GM19328 (cell line): ENCODE measurements around the gene HELT.
A peak's percentile ranks its signal among the peaks of the same experiment; 100 is the strongest.
"Not testable (repeated sequence)": the region's sequence is repeated elsewhere in the genome, so short reads cannot be mapped to it uniquely, and the experiment has no call there.

Experiments
- ATAC-seq: cut with Tn5 transposase; IDR thresholded peaks from one replicate; pipeline ENCODE4 v1.9.1; 2021; ENCODE audit warnings: mild to moderate bottlenecking, moderate library complexity; ENCODE audit not compliant: unreplicated experiment

HELT gene

DNA sequence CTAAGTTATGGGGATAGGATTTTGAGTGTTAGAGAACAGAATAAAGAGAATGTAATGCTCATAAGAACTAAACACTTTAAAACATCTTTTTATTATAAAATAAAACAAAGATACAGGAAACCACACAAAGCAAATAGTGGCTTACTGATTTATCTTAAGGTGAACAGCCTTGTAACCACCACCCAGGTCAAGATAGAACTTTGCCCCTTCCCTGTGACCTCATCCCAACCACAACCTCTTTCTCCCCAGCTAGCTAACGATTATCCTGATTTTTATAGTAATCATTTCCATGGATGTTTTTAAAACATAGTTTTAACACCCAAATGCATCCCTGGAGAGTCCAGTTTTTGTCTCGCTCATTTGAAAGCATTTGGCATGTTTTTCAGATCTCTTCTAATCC lies 17.0 kb downstream of the HELT start:
- ATAC-seq = no peak

DNA sequence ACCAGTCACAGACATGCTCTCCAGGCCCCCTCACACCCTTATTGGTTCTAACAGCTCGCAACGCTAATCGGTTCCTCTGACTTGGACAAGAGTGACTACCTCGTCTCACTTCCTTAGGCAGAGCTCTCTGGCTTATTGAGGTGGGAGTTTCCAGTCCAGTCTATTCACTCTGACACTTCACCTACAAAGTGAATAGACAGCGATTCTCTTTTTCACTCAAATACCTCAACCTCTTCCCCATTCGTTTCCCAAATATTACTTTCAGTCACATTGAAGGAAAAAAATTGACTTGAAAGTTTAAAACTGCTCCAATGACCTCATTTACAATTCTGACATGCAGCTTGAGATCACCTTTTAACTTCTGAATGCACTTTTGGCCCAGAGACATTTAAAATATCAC lies 17.7 kb downstream of the HELT start:
- no peak for ATAC-seq

DNA sequence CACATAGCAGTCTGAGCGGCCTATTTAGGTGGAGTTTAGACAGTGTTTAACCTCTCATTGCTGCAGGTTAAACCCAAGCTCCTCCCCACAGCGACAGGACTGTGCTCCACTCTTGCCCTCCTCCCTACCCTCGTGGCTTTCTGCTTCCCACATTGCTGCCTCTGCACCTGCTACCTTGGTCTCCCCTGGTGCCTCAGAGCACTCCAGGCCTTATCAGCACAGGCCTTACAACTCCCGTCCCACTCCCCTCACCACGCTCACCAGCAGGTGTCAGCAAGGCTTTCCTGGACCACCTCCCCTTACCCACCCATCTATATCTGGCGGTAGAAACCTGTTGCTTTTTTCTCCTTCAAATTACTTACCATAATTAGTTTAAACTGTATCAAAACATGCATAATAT lies 18.6 kb downstream of the HELT start:
- ATAC-seq = no peak

DNA sequence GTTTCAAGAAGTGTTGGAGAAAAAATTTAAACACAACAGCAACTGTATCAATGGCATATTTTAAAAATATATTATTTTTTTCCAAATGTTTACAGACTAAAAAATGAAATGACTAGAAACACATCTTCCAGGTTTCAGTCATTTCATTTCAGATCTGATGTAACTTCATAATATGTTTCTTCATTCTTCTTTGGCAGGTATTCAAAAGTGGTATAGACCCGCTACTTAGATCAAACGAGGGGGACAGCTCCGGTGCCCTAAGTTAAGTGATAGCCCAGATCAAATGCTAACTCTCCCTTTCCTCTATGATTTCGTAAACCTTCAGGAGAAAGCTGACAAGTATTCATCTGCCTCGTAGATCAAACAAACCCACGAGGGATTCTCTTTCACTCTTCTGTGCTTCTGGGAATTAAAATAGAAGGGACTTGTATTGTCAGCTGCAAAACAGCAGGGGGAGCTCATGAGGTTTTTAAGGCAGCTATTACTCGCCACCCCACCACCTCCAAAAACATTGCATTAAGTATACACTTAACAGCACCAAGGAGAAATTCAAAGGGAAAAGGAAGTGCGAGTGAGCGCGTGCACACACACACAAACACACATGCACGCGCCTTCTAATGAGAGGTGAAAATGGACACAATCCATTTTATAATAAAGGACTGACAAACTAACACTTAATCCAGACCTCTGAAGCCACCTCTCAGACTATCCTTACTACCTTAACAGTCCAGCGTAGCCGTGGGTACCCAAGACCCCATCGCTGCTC lies 21.4 kb downstream of the HELT start:
- ATAC-seq = peak; percentile 72

DNA sequence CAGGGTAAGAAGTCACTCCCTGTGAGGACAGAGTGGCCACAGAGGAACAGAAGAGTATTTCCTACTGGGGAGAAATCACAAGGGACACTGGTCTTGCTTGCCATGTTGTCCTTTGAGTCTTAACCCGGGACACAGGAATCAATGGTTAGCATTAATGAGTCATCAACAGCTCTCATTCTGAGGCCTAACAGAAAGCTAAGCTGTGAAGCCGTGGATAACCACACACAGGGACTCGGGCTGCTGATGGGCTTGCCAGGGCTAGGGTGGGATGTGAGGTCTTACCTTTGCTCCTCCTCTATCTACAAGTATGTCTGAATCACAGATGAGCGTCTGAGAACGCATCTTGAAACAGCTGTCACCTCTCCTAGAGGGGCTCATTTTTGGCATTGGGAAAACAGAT lies 22.2 kb downstream of the HELT start:
- no peak for ATAC-seq

DNA sequence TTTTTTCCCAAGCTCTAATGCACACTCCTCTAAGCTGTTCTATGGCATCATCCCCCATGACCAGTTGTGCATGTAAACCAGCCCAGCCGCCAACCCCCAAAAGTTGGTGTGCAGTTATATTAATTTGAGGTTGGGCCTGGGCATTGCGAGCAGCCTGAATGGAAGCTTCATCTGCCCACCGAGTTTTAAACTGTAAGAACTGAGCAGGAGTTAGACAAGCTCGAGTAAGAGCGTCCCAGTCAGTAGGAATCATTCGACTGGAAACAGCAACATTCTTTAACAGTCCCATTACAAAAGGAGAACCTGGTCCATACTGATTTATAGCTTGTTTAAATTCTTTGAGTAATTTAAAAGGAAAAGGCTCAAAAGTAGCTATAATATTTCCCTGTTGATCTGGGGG lies 32.0 kb downstream of the HELT start:
- not testable (repeated sequence) for ATAC-seq

DNA sequence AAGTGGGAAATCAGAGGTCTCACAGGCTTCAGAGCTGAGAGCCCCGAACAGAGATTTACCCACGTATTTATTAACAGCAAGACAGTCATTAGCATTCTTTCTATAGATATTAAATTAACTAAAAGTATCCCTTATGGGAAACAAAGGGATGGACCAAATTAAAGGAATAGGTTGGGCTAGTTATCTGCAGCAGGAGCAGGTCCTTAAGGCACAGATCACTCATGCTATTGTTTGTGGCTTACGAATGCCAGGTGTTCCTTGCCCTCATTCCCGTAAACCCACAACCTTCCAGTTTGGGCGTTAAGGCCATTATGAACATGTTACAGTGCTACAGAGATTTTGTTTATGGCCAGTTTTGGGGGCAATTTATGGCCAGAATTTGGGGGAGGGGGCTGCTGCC lies 33.0 kb downstream of the HELT start:
- ATAC-seq = not testable (repeated sequence)

DNA sequence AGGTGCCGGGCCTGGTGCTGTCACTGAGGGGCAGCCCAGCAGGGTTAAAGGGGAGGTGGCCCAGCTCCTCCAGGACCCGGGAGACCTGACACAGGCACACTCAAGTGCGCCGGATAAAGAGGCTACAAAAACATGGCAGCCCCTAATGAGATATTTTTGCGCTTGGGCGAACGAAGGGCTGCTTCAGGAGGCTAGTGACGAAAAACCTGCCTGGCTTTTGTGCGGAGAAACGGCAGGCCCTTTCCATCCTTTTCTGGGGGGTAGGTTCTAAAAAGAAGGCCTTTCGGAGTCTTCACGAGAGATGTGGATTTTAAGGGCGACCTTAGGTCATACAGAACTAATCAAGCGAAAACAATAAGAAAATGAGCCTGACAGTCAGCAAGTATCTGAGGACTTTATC lies 35.5 kb downstream of the HELT start:
- ATAC-seq = no peak

DNA sequence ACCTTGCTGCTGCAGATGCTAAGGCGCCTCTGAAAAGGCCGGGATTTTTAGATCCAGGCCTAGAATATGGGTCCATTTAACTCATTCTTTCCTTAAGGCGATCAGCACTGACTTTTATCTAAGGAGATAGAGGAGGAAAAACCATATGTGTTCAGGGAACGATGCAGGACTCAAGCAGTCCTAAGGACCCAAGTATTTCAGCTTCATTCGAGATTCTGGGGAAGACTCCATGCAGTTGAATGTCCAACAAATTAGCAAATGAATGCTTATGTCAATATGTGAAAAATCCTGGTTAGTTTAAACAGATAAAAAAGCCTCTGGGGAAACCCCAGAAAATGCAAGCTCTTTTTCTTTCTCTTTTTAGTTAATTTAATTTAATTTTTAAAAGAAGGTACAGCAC lies 36.0 kb downstream of the HELT start:
- ATAC-seq = no peak

DNA sequence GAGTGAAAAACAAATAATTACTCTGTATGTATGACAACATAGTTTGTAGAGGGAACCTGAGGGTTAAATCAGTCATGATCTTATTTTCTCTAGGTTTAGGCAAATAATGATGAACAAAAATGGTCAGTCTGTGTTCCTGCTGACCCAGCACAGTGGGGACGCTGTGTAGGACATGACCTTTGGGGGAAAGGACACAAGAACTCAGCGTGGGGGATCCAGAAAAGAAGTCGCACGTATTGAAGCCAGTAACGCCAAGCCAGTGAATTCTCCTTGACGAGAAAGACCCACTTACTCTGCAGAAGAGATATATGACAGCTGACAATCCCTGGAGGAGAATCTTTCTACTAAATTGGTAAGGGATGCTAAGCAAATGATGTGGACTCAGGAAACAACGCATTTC lies 36.6 kb downstream of the HELT start:
- no peak for ATAC-seq

DNA sequence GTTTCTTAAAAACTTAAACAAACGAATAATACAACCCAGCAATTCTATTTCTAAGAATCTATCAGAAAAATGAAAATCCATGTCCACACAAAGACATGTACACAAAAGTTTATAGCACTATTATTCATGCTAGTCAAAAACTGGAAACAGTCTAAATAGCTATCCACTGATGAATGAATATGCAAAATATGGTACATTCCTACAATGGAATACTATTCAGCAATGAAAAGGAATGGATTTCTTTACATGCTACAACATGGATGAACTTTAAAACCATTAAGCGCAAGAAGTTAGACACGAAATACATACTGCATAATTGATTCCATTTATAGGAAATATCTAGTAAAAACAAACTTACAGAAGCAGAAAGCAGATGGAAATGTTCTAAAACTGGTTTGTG lies 43.3 kb downstream of the HELT start:
- no peak for ATAC-seq

DNA sequence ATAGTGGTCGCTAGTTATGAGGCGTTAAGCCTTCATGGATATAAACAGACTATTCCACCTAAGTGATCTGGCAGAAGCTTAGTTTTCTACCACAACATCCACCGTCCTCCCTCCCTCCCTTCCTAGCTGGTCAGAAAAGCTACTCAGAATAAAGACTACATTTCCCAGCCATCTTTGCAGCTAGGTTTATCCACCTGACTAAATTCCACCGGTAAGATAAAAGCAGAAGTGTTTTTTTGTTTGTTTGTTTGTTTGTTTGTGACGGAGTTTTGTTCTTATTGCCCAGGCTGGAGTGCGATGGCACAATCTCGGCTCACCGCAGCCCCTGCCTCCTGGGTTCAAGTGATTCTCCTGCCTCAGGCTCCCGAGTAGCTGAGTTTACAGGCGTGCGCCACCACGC lies 44.3 kb downstream of the HELT start:
- ATAC-seq = no peak

DNA sequence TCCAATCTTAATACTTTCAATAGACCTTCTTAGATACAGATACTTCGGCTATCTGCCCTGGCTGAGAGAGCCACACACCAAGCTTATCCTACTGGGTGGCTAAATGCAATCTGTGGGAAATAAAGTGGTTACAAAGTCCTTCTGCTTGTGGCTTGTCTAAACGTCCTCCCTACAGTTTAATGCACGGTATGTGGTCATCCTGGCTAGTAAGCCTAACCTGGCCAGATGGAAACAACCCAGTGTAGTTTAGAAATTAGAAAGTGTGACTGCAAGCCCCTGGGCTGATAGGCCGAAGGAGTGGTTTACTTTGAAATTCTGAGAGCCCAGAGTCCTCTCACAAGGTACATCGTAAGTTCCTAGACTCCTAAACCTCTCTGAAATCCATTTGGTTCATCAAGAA lies 47.9 kb downstream of the HELT start:
- ATAC-seq = no peak

DNA sequence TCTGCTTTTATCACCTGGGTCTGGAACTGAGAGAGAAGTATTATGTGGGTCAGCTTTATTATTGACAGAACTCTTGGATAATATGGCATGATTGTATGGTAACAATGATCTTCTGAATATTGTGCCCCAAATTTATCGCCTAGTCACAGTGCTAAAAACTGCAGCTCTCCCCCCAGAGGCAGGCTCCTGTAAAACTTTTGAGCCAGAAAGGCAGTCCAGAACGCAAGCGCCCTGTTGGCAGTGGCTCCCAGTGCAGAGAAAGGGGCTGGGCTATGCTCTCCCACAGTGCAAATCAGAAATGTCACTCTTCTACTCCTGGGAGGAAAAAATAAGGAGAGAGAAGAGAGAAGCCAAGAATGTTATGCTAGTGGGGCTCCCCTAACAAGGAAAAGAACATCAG lies 50.5 kb downstream of the HELT start:
- ATAC-seq = no peak
